HG02588 (cell line): ENCODE results near the gene COL9A2.

Experiments used
- ATAC-seq: cut with Tn5 transposase; IDR thresholded peaks from one replicate; pipeline ENCODE4 v1.9.1; 2021; ENCODE audit warnings: mild to moderate bottlenecking, moderate library complexity; ENCODE audit not compliant: unreplicated experiment

Gene COL9A2

GRCh38 chr1:40265298-40265697 is 51.8 kb downstream of the COL9A2 start:
- no peak for ATAC-seq

GRCh38 chr1:40264354-40264781 is 52.7 kb downstream of the COL9A2 start:
- no peak for ATAC-seq

GRCh38 chr1:40258445-40258769 is 58.7 kb downstream of the COL9A2 start:
- no peak for ATAC-seq

GRCh38 chr1:40257688-40258444 is 59.2 kb downstream of the COL9A2 start, which contains the start of gene ZMPSTE24:
TSS of gene ZMPSTE24 (plus strand) at chr1:40258236. CDS start at chr1:40258272, 36 bp downstream.
- peak; percentile 93 for ATAC-seq

GRCh38 chr1:40257313-40257687 is 59.8 kb downstream of the COL9A2 start:
- peak; percentile 5 for ATAC-seq

- ATAC-seq, result no peak
Observed at GRCh38 chr1:40256401-40257084, 60.5 kb downstream of the COL9A2 start.

GRCh38 chr1:40255231-40255630 is 61.9 kb downstream of the COL9A2 start:
- ATAC-seq, result no peak

GRCh38 chr1:40252601-40253000 is 64.5 kb downstream of the COL9A2 start:
- ATAC-seq, result no peak

GRCh38 chr1:40251456-40251855 is 65.6 kb downstream of the COL9A2 start:
- no peak for ATAC-seq
